HT1080 (cell line): ENCODE measurements around the gene PLCL2. TPM values are rescaled to one million over a fixed set of nuclear protein-coding genes. Genes with fewer than 3 reads are reported as not detected.

Experiments used
- DNase-seq: peaks from one replicate; pipeline ENCODE4 v3.0.0-alpha.2; 2015; ENCODE audit warnings: low read depth
- total RNA-seq: library from RNA; depleted of rRNA; stranded (reverse); fragments of >200 nt; shearing (Covaris generic); gene quantifications from 2 replicates; pipeline ENCODE4 v1.2.3, GENCODE V29; 2014

PLCL2 gene
- total RNA-seq, 1 experiment from 2014 or later = 11.5 TPM

DNA sequence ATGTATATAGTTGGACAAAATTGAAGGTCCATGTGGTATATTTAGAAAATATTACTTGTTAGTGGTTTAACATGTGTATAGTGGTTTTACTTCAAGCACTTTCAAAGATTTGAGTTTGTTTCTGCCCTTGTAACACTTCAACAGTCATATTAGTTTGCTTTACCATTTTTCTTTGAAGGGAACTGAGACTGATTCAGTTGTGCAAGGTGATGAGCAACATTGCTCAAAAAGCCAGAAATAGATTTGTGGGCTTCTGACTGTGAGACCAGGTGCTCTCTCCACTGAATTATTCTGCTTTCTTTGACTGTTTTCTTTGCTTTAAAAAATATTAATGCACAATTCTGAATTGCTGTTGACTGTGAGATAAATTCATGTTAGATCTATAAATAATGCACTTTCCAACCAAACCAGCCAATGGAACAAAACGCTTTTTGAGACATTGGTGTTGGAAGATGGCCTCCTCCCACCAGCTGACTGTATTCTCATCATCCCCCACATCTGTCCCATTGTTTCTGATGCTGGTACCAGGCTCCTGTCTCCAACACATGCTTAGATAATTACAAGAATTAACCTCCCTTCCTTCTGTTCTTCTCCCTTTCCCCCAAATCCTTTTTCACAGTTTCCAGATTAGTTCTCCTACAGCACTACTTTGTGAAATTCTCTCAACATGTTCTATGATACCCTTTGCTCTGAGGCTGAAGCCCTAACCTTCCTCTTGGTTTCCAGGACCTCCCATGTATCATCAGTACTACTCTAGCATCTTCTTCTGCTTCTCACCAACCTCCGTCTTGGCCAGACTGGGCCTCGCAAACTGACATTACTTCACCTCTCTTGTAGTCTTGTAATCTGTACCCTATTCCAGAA, 27.9 kb downstream of the PLCL2 start:
- no peak for DNase-seq

DNA sequence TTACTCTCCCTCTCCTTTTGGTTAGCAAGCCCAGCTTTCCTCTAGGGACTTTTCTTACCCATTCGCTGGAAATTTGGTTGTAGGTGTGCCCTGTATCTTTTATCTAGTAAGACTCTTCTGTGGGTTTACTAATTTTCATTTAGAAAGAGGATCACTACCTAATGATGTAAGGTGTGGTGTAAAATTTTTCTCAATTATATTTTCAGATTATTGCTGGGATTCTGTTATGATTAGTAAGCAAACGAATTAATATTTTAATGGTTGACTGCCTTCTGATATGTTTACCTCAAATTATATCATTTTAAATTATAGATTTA, 28.5 kb downstream of the PLCL2 start:
- DNase-seq = no peak

- peak; percentile 83 for DNase-seq
Observed at GRCh38 chr3:16916840-16917239, 32.1 kb downstream of the PLCL2 start.

- DNase-seq = peak; percentile 93
Observed at GRCh38 chr3:16917256-16917935, 32.6 kb downstream of the PLCL2 start.

DNA sequence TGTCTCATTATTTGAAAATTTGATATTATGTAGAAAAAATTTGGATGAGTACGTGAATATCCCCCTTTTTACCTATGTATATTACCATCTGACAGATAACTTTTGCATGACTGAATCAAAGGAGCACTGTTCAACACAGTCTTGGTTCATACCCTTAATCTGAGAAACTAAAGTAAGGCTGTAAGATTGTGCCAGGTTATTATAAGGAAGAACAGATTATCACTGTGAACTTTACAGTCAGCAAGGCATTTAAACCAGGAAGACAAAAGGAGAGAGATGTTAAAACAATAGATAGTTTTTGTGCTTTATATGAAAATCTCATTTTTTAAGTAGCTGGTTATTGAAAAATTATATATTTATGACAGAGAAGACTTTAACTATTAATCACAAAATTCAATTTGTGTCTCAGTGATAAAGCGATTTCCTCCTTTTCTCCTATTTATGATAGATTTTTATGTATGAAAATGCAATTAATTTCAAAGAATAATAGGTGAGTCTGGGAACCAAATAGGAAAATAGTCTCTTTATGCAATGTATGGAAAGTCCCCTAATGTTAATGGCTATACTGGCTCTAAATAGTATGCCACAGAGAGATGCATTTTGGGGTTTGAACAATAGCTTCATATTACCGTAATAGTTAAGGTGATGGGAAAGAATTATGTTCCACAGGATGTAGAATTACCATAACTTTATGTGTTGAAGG, 33.4 kb downstream of the PLCL2 start:
- DNase-seq = no peak

GRCh38 chr3:16918683-16919025, 33.9 kb downstream of the PLCL2 start:
- no peak for DNase-seq

- DNase-seq = no peak
Observed at GRCh38 chr3:16923112-16923511, 38.4 kb downstream of the PLCL2 start.

- no peak for DNase-seq
Observed at GRCh38 chr3:16927485-16927884, 42.7 kb downstream of the PLCL2 start.

GRCh38 chr3:16928386-16929132, 43.8 kb downstream of the PLCL2 start:
- DNase-seq = no peak

DNA sequence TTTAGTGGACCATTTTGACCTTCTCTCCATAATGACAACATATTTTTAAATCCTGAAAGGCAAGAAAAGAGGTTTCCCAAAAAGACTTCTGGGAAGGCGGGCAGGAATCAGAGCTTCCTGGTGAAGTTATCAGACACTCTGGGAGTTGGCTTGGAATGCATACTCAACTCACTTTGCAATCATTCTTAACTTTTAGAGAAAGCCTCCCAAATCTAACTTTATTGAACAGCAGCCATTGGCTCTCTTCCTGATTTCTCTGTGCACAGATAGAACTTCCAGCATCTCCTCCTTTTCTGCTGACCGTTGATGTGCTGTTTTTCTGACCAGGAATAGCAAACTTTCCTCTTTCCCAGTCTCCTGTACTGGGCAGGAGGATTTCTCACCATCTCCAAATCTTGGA, 44.6 kb downstream of the PLCL2 start:
- no peak for DNase-seq

GRCh38 chr3:16932877-16933276, 48.1 kb downstream of the PLCL2 start:
- no peak for DNase-seq

DNA sequence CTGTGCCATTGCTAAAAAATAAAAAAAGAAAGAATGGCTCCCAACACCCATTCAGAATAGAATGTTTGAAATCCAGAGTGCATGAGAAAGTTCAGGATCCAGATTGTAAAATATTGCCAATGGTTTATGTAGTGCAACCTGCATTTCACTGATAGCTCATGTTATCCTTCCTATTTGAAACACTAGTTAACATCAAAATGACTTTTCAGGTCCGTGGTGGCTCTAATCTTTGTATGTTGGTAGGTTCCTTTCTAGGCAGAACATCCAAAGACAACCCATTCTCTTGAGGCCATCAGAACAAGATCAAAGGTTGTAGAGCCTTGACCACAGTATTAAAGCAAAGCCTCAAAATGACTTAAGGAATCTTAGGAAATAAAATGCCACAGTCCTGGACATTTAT, 51.0 kb downstream of the PLCL2 start:
- DNase-seq = no peak

- DNase-seq = no peak
Observed at GRCh38 chr3:16936233-16936632, 51.5 kb downstream of the PLCL2 start.

GRCh38 chr3:16936676-16937230, 52.0 kb downstream of the PLCL2 start:
- no peak for DNase-seq

DNA sequence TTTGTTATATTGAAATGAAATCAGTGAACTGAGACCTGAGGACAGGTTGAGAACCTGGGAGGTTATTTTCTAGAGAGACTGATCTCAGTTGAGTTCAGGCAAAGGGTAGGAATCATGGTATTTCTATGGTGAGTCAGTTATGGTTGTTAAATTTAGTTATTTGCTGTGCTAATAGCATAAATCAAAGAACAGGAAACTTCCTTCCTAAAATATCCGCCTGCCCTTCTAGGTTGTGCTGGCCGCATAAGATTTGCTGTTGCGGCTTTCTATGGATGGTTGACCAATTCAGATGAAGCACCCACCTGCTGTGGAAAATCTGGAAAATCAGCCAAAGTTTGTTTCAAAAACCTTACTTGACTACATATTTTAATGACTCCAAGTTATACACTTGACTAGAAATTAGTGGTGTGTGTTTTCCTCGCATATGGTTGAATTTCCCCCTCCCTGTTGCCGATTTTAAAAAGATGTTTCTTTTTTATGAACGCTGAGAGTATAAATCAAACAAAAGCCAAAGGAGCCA, 52.6 kb downstream of the PLCL2 start:
- no peak for DNase-seq

DNA sequence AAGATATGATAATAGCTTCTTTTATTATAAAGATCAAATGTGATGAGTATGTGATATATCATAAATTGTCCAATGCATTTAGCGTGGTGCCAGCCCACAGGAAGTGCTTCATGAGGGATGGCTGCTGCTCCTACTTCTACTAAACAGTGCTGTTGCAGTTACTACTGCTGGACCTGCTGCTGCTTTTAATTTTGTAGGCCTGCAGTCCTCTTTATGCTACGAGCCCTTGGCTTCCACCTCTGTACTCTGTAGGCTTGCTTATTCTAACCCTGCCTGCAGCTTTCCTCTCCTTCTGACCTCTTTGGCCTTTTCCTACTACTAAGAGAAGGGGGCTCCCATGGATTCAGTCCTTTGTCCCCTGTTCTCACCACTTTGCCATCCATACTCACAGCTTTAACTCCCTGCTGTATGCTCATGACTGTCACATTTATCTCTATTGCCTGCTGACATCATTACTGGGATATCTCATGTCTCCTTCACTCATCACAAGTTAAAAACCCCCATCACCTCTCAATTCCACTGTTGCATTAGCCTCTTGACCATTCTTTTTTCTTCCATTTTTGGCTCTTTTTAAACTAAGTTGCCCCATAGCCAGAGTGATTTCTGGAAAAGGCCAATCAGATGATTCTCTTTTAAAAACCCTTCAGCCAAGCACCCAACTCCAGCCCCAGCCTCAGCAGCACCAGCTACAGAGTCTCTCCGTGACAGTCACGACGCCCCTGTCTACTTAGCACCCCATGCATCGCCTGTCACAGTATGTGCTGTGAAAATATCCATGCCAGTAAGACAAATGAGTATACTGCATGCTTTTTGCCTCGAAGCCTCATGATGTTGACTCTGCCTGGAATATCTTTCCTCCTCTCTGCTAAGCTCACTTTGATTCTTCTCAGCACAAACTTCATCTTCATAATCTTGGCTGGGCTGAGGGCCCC, 56.3 kb downstream of the PLCL2 start:
- DNase-seq = no peak

DNA sequence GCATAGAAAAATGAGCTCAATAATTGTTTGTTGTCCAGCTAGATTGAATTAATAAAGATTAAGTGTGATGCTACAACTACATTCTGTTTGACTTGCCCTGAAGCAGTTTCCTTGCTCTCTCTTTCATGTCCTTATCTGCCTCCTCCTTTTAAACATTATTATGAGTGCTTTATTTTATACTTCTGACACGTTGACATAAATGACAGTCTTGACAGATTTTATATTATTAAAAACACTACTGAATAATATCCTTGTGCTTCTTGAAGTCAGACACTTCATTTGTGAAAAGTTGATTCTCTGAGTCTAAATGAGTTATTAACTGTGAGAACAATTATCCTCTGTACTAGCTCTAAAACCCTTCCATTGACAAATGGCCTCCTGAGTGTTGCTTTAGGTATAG, 58.2 kb downstream of the PLCL2 start:
- no peak for DNase-seq

DNA sequence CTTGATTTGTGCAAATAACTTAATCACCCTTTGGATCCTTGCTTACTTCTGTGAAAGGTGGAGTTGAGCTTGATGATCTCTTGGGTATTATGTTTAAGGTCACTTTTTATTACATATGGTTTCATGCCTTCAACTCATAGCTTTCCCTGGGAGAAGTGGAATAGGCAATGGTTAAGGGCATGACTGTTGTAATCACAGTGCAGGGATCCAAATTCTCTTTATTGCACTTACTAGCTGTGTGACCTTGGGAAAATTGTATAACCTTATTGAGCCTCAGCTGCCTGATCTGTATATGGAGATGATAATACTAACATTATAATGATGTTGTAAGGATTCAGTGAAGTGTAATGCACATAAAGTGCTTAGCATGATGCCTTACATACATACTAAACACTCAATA, 59.1 kb downstream of the PLCL2 start:
- no peak for DNase-seq

GRCh38 chr3:16944356-16944755, 59.6 kb downstream of the PLCL2 start:
- DNase-seq = no peak

DNA sequence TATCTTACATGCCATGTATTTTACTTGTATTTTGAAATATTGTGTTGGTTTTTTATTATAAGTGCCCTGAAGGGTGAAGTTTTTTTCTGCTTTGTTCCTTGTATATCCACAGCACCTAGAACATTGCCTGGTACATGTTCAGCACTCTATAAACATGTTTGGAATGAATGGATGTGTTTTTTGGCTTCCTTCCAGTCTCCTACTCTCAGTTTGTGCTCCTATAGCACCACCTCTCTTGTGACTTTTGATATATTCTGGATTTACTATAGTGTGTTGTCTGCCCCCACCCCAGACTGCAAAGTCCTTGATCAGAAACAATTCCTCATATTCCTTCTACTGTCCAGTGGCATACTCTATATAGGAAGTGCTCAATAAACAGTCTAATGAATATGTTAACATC, 60.6 kb downstream of the PLCL2 start:
- no peak for DNase-seq
